RKO (cell line): ENCODE results near the gene GPR171.

ENCODE experiments used
- DNase-seq: peaks from one replicate; pipeline ENCODE4 v3.0.0-alpha.2; 2016; ENCODE audit warnings: low spot score

Gene GPR171

GRCh38 chr3:151213881-151214280 lies 10.9 kb upstream of the GPR171 start:
- DNase-seq: no peak

GRCh38 chr3:151213151-151213550 lies 10.1 kb upstream of the GPR171 start:
- no peak for DNase-seq

- DNase-seq: no peak
Observed at GRCh38 chr3:151210676-151211381, 7.8 kb upstream of the GPR171 start.

- no peak for DNase-seq
Observed at GRCh38 chr3:151209654-151210053, 6.6 kb upstream of the GPR171 start.

DNA sequence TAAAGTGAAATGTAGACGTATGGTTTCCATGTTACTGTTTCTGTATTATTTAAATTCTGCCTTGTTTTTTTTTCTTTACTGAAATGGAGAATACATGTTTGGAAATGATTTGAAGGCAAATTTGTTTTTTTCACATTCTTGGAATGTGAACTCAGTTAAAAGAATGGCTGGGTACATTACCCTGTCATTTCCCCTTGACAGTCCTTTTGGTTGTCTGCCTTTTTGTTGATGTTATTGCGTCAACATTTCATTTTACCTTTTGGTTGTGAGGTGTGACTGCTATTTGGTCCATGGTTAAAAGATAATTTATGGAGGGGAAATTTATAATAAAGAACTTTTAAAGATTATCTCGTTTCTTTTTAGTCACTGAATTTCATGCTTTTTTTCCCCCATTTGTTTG lies 3.2 kb upstream of the GPR171 start:
- no peak for DNase-seq

- no peak for DNase-seq
Observed at GRCh38 chr3:151205482-151205881, 2.5 kb upstream of the GPR171 start.

DNA sequence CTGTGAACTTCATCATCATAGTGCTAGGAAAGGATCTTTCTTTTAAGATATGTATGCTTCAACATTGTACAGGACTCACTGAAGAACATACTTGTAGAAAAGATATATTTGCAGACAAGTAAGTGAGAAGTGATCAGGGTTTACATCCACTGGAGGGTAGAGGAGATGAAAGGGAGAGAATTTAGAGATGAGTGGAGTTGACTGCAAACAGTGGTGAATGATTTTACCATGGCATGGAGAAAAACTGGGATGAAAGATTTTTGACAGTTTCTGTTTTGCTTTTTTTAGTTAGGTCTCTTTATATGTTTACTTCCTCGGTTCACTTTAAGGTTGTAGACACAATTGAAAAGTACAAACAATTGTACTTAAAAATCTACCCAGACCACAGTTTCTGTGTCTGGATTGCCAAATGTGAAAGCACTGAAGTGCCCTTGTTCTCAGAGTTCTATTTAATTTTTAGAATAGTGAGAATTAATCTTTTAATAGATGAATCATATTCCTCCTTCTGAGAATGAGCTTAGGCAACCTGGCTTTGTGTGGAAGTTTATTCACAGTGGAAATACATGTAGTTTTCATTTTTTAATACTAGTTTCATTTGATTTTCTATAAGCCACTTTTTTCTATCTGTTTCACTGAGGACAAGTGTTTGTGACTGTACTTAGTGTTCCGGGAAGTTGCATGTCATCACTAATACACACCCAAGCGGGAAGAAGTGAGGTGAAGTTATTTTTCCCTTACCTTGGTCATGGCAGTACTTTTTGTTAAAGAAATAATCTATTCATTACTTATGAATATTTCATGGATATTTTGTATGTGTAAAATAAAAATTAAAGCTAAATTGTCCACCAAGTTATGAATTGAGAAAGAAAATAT lies 1.8 kb upstream of the GPR171 start:
- DNase-seq: no peak

GRCh38 chr3:151201051-151201730 lies 1.8 kb downstream of the GPR171 start:
- no peak for DNase-seq

- no peak for DNase-seq
Observed at GRCh38 chr3:151200586-151200985, 2.4 kb downstream of the GPR171 start.

DNA sequence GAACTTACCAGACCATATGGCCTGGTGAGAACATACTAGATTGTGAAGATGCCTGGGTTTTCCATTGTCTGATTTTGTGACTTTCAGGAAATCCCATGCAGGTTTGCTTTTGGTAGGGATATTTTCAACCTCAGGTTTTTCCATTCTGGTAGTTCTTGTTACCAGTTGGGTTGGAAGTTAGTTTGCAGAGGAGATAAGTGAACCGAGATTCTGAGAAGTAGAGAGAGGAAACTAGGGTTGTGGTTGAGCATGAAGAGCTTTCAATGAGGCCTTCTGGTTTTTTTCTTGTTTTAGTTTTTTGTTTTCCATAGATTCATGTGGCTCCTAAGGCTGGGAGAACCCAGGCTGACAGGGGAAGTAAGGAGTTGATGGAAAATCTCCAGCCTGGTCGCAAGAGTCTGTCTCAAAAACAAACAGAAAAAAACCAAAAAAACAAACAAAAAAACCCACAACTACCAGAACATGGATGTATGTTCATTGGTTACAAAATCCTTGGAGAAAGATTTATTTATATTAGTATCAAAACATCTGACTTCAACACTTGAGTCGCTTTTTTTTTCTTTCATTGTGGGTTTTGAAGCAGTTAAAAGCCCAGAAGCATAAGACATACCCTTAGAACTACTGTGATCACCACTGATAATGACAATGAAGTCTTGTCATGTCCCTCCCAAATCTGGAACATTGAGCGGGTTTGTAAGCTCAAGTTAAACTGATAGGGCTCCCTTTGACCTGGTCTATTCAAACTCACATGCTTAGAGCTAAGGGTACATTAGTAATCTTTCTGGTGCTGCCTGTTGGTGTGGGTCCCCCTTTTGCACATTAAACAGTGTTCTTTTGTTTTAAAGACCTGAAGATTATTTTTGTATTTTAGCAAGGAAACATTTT lies 3.2 kb downstream of the GPR171 start:
- DNase-seq: no peak

GRCh38 chr3:151198849-151199248 lies 4.2 kb downstream of the GPR171 start:
- DNase-seq: no peak

- no peak for DNase-seq
Observed at GRCh38 chr3:151197981-151198767, 4.8 kb downstream of the GPR171 start.

- no peak for DNase-seq
Observed at GRCh38 chr3:151197228-151197627, 5.8 kb downstream of the GPR171 start.

DNA sequence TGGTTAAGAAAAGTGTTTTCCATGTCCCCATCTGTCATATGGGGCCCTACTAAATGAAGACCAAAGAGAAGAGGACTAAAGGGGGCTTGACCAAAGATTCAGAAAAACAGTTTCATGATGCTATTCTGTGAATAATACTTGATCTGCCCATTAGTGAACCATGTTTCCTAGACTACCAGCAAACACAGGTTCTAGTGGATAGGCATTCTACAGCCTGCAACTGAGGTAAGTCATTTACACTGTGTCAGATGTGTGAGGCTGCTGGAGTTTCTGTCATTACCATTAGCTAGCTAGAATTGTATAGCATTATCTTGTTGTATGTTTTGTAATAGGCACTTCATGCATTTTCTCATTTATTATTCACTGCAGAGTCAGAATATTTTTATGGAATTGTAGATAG lies 6.6 kb downstream of the GPR171 start:
- no peak for DNase-seq

GRCh38 chr3:151195826-151196225 lies 7.2 kb downstream of the GPR171 start:
- no peak for DNase-seq

- DNase-seq: no peak
Observed at GRCh38 chr3:151192545-151192944, 10.5 kb downstream of the GPR171 start.

DNA sequence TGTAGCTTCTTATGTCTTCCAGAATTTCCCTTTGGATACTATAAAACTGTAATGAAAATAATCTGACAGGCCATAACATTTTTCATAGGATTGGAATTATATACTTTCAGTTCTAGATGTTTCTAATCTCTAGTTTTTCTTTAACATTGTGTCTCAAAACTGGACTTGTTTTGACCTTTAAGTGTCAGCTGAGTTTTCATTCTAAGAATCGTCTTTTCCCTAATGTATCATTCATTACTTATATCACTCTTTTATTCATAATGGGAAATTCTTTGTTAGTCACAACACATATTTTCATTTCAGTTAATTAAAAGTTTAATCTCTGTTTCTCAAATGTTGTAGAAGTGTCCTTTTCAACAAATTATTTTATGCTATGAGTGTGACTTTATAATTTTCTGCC lies 11.9 kb downstream of the GPR171 start:
- no peak for DNase-seq

GRCh38 chr3:151183265-151183671 lies 19.7 kb downstream of the GPR171 start:
- no peak for DNase-seq

DNA sequence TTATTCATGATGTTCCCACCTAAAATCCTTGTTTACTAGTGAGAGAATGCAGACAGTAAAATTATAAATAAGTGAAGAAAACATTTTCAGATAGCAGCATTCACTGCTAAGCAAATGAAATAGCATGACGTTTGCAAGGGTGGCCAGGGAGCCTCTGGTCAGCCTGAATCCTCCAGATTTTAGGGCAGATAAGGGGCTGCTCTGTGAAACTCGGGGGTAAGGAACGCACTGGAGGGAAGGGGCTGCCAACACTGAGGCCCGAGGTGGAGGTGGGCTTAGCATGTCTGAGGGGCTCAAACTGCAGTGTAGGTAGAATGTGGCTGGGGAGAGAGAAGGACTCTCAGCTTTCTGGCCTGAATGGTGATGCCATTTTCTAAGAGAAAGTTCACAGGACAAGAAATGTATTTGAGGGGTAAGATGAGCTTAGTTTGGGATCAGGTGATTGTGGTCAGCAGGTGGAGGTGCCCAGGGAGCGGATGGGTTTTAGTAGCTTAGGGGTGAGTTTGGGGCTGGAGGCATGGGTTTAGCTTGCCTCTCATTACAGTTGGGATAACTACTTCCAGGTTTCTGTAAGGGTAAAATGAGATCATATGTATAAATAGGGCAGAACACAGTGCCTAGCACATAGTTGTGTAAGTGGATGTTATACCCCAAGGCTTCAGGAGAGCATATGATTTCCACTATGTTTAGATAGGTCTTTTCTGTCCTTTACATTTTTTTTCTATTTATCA lies 20.5 kb downstream of the GPR171 start:
- DNase-seq: no peak

- no peak for DNase-seq
Observed at GRCh38 chr3:151178208-151178845, 24.7 kb downstream of the GPR171 start.
